RPMI7951 (cell line): ENCODE results near the gene MACROH2A1. TPM values are rescaled to one million over a fixed set of nuclear protein-coding genes. Genes with fewer than 3 reads are reported as not detected.

Experiments
- DNase-seq: peaks from one replicate; pipeline ENCODE4 v3.0.0-alpha.2; 2012; ENCODE audit warnings: low read depth
- total RNA-seq: library from RNA; depleted of rRNA; stranded (reverse); fragments of >200 nt; shearing (Covaris generic); gene quantifications from 2 replicates; pipeline ENCODE4 v1.2.3, GENCODE V29; 2014; rRNA removed

Gene MACROH2A1
- total RNA-seq, 1 experiment from 2014 or later = 235 TPM

DNA sequence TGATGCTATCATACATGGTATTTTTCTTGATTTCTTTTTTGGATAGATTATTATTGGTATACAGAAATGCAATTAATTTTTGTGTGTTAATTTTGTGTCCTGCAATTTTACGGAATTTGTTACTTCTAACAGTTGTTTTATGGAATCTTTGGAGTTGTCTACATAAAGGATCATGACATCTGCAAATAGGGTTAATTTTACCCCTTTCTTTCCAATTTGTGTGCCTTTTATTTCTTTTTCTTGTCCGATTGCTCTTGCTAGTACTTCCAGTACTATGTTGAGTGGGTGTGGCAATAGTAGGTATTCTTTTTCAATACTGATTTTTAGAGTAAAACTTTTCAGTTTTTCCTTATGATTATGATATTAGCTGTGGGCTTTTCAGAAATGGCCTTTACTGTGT lies 111.5 kb downstream of the MACROH2A1 start:
- no peak for DNase-seq

Other genes starting within 250 kb of the MACROH2A1 start
- not detected in 2 replicates for gene DCANP1, start 48.1 kb upstream of the MACROH2A1 start, total RNA-seq
- gene TIFAB, start 53.1 kb upstream of the MACROH2A1 start, total RNA-seq = not detected in 2 replicates
- gene NEUROG1, start 136.7 kb upstream of the MACROH2A1 start, total RNA-seq = not detected in 2 replicates
- not detected in 2 replicates for gene CXCL14, start 179.8 kb upstream of the MACROH2A1 start, total RNA-seq